MM.1S (cell line): ENCODE results near the gene NLRP5.

ENCODE experiments used
- EZH2 ChIP-seq: fragments of 300-600 bp; sonication (generic); optimal IDR thresholded peaks from 2 replicates; pipeline ENCODE3; 2017; ENCODE audit warnings: low read depth, mild to moderate bottlenecking, antibody characterized with exemption, low read length, mixed read lengths
- EZH2phosphoT487 ChIP-seq: fragments of 300-600 bp; sonication (generic); IDR thresholded peaks from 2 replicates; pipeline ENCODE4 v1.6.1; 2018; ENCODE audit warnings: antibody characterized with exemption, low read length
- TF ChIP-seq, protein P1 (sequence below): fragments of 300-600 bp; sonication (generic); IDR thresholded peaks from 2 replicates; pipeline ENCODE4 v1.5.1; 2016; ENCODE audit warnings: antibody characterized with exemption, low read length, mixed read lengths

DNA sequence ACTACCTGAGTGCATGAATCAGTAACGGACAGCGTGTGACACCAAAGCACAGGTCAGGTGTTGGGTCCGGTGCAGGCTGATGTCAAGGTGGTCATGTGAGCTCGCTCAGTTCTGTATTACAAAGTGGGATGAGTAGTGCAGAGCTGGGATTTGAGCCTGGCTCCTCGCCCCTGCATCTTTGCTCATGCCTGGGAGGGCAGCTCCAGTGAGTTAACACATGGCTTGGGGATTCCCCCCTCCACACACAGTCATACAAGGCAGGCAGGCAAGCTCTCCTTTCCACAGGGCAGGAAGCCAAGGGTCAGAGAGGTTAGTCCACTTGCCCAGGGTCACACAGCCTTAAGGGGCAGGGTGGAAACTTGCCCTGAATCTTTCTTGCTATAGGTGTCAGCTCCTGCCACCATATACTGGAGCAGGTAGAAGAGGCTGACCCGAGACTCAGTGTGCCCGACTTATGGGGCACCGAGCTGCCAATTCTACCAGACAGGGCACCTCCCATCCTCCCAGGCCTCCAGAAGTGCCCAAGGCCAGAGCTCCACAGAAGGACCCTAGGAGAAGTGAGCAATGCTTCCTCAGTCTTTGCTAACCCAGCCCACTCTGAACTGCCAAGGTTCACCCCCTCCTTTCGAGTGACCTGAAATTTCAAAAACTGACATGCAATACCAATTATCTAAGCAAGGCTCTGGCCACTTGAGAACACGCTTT, 99.1 kb downstream of the NLRP5 start:
- TF ChIP-seq, protein P1, sequence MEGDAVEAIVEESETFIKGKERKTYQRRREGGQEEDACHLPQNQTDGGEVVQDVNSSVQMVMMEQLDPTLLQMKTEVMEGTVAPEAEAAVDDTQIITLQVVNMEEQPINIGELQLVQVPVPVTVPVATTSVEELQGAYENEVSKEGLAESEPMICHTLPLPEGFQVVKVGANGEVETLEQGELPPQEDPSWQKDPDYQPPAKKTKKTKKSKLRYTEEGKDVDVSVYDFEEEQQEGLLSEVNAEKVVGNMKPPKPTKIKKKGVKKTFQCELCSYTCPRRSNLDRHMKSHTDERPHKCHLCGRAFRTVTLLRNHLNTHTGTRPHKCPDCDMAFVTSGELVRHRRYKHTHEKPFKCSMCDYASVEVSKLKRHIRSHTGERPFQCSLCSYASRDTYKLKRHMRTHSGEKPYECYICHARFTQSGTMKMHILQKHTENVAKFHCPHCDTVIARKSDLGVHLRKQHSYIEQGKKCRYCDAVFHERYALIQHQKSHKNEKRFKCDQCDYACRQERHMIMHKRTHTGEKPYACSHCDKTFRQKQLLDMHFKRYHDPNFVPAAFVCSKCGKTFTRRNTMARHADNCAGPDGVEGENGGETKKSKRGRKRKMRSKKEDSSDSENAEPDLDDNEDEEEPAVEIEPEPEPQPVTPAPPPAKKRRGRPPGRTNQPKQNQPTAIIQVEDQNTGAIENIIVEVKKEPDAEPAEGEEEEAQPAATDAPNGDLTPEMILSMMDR = no peak
- TF ChIP-seq EZH2 = no peak
- TF ChIP-seq EZH2phosphoT487 = no peak
